SH-SY5Y (cell line): ENCODE data around the gene NPY2R.

Source experiments
- GATA2 ChIP-seq: IDR thresholded peaks from 2 replicates; pipeline ENCODE4 v1.6.1; 2011; ENCODE audit warnings: mild to moderate bottlenecking, low read depth, low read length
- GATA3 ChIP-seq: IDR thresholded peaks from 2 replicates; pipeline ENCODE4 v1.6.1; 2011; ENCODE audit warnings: low read depth, mild to moderate bottlenecking, low read length, moderate library complexity

NPY2R gene

DNA sequence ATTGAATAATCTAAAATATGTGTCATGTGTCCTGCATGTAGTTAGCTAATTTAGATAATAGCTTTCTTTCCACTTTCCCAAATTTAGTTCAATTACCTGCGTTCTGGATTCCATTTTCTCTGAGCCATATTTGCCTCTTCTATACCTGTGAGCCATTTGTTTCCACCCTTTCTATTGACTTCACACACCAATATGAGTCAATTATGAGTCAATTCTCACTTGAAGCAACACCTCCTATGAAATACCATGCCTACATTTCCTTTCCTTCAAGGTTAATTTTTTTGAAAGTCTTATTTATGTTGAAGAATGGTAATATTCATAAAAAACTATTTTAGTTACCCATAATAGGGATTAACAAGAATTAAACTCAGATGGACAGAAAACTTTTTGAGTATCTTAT is 25.8 kb downstream of the NPY2R start:
- TF ChIP-seq GATA3, result no peak
- no peak for TF ChIP-seq GATA2

DNA sequence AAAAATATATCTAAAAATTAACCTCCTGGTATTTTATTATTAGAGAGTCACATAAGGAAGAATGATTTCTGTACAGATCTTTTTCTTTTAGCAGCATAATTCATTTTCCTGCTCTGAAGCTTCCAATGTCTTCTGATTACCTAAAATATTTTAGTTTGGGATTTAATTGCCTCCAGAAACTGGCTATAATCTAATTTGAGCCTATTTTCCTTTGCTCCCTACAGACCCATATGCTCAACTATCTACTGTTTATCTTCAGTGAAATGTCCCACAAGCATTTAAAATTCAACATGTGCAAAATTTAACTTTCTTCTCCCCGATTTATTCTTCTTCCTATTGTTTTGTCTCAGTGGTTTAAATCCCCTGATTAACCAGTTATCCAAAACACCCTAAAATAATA is 29.1 kb downstream of the NPY2R start:
- TF ChIP-seq GATA3, result no peak
- no peak for TF ChIP-seq GATA2

DNA sequence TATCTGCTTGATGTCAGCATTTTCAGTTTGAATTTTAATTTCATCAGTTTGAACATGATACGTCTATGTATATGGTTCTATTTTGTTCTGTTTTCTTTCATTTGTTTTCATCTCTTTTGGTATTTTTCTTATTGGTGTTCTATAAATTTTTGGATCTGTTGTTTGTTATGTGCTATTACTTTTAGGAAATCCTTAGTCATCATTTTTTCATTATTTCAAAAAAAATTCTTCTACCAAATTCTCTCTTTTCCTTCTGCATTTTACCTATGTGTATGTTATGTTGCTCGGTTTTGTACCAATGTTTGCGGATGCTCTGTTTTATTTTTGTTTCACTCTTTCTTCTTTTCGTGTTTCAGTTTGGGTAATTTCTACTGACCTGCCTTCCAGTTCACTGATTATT is 32.8 kb downstream of the NPY2R start:
- TF ChIP-seq GATA2 (no peak), GATA3 (no peak)

DNA sequence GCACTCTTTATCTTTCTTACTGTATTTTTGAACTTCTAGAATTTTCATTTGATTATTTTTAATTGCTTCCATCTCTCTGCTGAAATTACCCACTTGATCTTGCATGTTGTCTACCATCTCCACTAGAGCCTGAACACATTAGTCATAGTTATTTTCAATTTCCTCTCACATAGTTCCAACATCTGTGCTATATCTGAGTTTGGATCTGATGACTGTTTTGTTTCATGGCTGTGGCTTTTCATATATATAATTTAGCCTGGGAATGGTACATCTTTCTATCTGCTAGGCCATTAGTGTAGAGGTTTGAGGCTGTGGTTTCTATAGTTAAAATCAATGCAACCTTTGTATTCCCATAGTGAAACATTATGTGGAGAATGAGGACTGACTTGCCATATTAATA is 33.2 kb downstream of the NPY2R start:
- TF ChIP-seq GATA3, result peak; percentile 54
- peak; percentile 35; the same call in 1 of the 2 replicates for TF ChIP-seq GATA2

DNA sequence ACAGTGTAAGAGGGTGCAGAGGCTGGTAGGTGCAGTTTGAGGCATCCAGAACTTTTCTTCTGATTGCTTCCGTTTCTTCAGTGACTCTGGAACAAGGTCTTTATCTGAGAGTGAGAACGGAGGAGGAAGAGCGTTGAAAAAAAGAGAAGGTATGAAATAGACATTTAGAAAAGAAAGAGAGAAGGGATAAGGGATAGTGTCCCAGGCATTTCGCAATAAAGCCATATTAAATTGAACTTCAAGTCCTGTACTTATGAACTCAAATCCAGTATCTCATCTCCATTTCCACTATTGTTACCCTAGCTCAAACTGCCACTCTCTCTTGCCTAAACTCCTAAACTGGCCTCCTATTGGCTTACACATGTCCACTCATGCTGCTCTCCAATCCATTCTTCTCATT is 36.7 kb downstream of the NPY2R start:
- no peak for TF ChIP-seq GATA3
- TF ChIP-seq GATA2, result no peak

DNA sequence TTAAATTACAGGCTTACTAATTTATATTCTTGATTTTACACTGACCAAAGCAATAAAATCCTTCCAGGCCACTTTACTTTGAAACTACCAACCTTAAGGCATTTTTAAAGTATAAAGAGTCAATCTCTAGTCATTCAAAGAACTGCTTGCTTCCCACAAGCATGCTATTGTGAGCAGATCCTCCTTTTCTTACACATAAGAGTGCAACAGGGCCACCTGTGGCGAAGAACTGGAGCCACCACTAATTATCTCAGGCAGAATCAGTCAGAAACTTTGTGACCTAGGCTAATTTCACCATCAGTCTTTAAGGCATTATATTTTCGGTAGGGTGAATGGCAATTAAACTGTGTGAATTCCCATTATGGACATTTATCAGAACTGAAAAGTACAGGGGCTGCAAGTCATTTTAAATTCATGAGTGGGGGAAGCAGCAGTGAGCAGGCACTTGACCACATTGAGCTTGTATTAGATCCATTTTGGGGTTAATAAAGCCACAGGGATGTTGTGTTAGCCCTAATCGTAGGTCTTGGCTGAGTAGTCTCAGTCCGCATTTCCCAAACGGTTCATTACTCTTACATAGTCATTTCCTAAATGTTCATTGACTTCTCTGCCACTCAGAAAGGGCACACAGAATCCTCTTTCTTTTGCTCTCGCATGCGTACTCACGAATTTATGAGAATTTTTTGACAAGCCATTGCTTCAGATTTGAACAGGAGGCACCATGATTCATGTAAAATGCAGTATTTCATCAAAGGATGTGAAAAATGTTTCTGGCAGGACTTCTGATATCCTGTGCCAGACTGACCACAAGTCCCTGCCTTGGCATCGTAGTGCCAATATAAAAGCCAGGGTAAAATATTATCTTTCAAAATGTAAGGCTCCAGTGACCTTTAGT is 39.8 kb downstream of the NPY2R start:
- no peak for TF ChIP-seq GATA3
- TF ChIP-seq GATA2, result no peak

DNA sequence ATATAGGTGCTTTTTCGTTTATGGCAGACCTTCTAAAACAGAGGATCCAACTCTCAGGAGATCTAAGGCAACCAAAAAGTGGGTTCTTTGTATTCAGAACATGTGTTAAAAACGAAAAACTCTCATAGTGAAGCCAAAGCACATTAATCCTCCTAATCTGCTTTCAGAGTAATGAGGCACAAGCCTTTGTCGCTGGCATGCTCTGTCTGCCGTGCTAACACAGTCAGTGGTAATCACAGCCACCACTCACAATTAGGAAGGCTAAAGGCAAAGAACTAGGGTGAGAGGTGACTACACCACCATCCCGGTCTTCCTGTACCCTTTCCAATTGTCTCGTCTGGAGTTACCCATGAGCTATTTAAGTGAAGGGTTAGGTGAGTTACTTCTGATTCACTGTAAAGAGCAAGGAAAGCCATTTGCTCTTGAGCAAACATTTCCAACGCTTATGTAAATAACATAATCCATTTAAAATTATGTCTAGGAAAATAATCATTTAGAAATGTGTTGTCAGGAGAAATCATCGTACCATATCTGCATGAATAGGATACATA is 40.7 kb downstream of the NPY2R start:
- no peak for TF ChIP-seq GATA3
- no peak for TF ChIP-seq GATA2

DNA sequence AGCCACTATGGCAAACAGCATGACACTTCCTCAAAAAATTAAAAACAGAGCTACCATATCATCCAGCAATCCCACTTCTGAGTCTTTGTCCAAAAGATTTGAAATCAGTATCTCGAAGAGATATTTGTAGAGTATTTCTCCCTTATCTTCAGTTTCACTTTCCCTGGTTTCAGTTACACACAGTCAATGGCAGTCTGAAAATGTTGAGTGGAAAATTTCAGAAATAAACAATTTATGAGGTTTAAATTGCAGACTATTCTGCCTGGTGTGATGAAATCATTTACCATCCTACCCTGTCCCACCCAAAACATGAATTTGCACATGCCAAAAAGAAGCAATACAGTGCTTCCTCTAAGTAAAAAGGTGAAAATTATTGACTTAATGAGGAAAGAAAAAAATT is 43.9 kb downstream of the NPY2R start:
- TF ChIP-seq GATA2 (no peak), GATA3 (no peak)

DNA sequence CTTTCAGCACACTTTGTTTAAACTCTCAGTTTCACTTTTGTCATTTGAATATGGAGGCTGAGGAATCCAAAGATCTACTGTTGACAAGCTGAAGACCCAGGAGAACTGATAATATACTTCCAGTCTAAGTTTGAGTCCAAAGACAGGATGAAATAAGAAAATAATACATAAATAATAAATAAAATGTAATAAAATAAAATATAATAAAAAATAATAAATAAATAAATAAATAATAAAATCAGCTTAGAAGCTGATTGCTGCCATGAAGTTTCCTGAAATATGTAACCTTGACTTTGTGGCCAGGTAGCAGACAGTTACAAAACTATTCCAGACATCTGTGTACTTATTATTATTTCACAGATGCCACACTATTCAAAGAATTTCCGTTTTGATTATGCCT is 55.0 kb downstream of the NPY2R start:
- TF ChIP-seq GATA2 (no peak), GATA3 (no peak)

DNA sequence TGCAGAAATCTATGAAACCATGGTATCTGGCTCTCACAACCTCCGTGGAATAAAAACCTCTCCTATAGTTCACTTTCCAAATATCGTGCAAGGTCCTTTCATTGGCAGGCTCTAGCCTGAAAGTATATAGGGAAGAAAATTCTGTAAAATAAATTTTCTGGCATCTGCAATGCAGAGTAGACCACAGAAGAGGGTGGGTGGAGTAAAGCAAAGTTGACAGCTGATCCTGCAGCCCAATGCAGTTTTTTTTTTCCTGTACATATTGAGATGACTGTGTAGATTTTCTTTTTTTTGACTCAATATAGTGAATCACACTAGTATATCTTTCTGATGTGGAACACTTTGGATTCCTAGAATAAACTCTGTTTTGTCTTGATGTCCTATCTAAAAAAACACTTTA is 56.7 kb downstream of the NPY2R start:
- TF ChIP-seq GATA2 (no peak), GATA3 (no peak)
